ENCODE results near the gene SHROOM3.

GRCh38 chr4:76804096-76804495 is 369.1 kb downstream of the SHROOM3 start:
- TF ChIP-seq POLR2A (IDR thresholded peaks at IDR 0.05), result no peak
- no peak for TF ChIP-seq CTCF (IDR thresholded peaks at IDR 0.05)
